HFF-Myc (cell line): Measurements from ENCODE around the gene DDR2.
"Not testable (repeated sequence)": the region's sequence is repeated elsewhere in the genome, so short reads cannot be mapped to it uniquely, and the experiment has no call there.

Source experiments
- DNase-seq: peaks from one replicate; pipeline ENCODE4 v3.0.0-alpha.2; 2011; ENCODE audit warnings: low read depth; ENCODE audit errors: extremely low read depth
- H3K4me3 ChIP-seq: replicated peaks from 2 replicates; pipeline ENCODE4 v1.5.1; 2011; ENCODE audit warnings: low read depth, mild to moderate bottlenecking, control low read depth, low read length
- CTCF ChIP-seq: IDR thresholded peaks from 2 replicates; pipeline ENCODE4 v1.5.1; 2012; ENCODE audit warnings: mild to moderate bottlenecking, low read depth, low read length, control low read depth; ENCODE audit errors: missing control alignments

Gene DDR2

DNA sequence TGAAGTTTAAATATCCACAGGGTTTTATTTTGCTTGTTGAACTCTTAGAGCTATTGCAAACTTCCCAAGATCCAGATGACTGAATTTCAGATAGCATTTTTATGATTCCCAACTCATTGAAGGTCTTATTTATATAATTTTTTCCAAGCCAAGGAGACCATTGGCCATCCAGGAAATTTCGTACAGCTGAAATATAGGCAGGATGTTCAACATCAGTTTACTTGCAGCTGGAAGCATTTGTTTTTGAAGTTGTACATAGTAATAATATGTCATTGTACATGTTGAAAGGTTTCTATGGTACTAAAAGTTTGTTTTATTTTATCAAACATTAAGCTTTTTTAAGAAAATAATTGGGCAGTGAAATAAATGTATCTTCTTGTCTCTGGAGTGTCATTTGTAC is 32.8 kb upstream of the DDR2 start:
- DNase-seq: no peak
- no peak overlapping the region for H3K4me3 ChIP-seq
- TF ChIP-seq CTCF: no peak

GRCh38 chr1:162603117-162603516 is 29.1 kb upstream of the DDR2 start:
- DNase-seq, H3K4me3 ChIP-seq: not testable (repeated sequence)

DNA sequence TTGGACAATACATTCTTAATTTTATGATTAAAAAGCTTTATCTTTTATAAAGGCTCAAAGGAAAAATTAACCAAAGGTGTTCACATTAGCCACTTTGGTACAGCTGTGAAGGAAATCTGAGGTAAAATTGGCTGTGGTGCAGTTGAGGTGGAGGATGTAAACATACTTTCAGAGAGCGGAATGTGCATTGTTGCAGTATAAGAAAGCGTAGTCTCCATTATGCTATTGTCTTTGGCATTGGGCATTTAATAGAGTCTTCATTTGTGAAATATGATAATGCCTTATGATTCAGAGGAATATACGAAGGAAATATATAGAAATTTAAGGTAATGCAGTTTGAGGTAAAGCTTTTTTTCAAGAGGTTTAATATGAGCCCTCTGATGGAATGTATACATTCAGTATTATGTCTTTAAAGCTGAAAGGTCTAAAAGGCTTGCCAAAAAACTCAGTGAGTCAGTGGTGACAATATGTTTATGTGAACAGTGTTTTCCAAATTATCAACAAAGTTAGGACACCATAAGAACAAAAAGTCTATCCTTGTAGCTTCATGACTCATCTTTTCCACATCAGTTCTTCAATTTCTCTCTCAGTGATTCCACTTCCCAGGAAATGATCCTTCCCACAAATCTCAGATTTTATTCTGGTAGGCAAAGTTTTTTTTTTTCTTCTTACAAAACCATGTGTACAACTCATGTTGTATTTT is 26.9 kb upstream of the DDR2 start:
- no peak for TF ChIP-seq CTCF
- DNase-seq: peak; percentile 92
- H3K4me3 ChIP-seq: no peak overlapping the region

GRCh38 chr1:162609306-162609705 is 23.0 kb upstream of the DDR2 start:
- H3K4me3 ChIP-seq: no peak overlapping the region
- no peak for DNase-seq
- TF ChIP-seq CTCF: no peak

GRCh38 chr1:162612606-162613400 is 19.5 kb upstream of the DDR2 start:
- TF ChIP-seq CTCF: no peak
- no peak for DNase-seq
- H3K4me3 ChIP-seq: no peak overlapping the region

GRCh38 chr1:162616848-162617247 is 15.4 kb upstream of the DDR2 start:
- DNase-seq: no peak
- TF ChIP-seq CTCF: no peak
- H3K4me3 ChIP-seq: no peak overlapping the region

- DNase-seq: no peak
Observed at GRCh38 chr1:162617513-162617912, 14.8 kb upstream of the DDR2 start.

More at GRCh38 chr1:162617513-162617912, 14.8 kb upstream of the DDR2 start:
- no peak for TF ChIP-seq CTCF
- no peak overlapping the region for H3K4me3 ChIP-seq
